Aorta (tissue), 5 donors: ENCODE measurements around the gene DCST1. TPM values are rescaled to one million over a fixed set of nuclear protein-coding genes. Genes with fewer than 3 reads are reported as not detected.
A peak's percentile ranks its signal among the peaks of the same experiment; 100 is the strongest.

ENCODE experiments used
- ATAC-seq: fragments of 200-7000 bp; cut with Tn5 transposase; one replicate; pipeline ENCODE4 v1.9.1; 2022; ENCODE audit warnings: moderate library complexity; ENCODE audit not compliant: low FRiP score
- DNase-seq, 2 donors: peaks; one replicate each; pipeline ENCODE4 v3.0.0-alpha.2; 2020
- H3K27ac ChIP-seq, 2 donors: one replicate each; pipeline ENCODE4 v1.5.1; 2013; ENCODE audit warnings: low read length in 2 of 2, mild to moderate bottlenecking in 2 of 2, moderate library complexity in 2 of 2, control low read depth in 1 of 2, inconsistent platforms in 1 of 2, low read depth in 1 of 2
- H3K27me3 ChIP-seq, 2 donors: one replicate each; pipeline ENCODE4 v1.6.1; 2013; ENCODE audit warnings: control low read depth in 1 of 2, low read length in 1 of 2, mild to moderate bottlenecking in 1 of 2, moderate library complexity in 1 of 2; ENCODE audit not compliant: insufficient read depth in 2 of 2, control insufficient read depth in 1 of 2
- H3K36me3 ChIP-seq, 2 donors: one replicate each; pipeline ENCODE4 v1.6.1; 2013; ENCODE audit warnings: control low read depth in 1 of 2, low read length in 1 of 2, mild to moderate bottlenecking in 1 of 2; ENCODE audit not compliant: insufficient read depth in 2 of 2, control insufficient read depth in 1 of 2
- H3K4me1 ChIP-seq, 2 donors: one replicate each; pipeline ENCODE4 v1.6.1; 2013; ENCODE audit warnings: low read length in 2 of 2, control low read depth in 1 of 2, mild to moderate bottlenecking in 1 of 2, moderate library complexity in 1 of 2; ENCODE audit not compliant: insufficient read depth in 2 of 2, control insufficient read depth in 1 of 2
- H3K4me3 ChIP-seq, 2 donors: one replicate each; pipeline ENCODE4 v1.5.1; 2013; ENCODE audit warnings: low read length in 2 of 2, control low read depth in 1 of 2, mild to moderate bottlenecking in 1 of 2
- H3K9me3 ChIP-seq: one replicate; pipeline ENCODE4 v1.6.1; 2013; ENCODE audit warnings: mild to moderate bottlenecking, low read length; ENCODE audit not compliant: control insufficient read depth
- WGBS, 2 donors: extraction: QIAGEN DNeasy Blood & Tissue Kit; methylation state at CpG; one replicate each; pipeline ENCODE4 v1.1.7; 2013; 5-methylcytosine and 5-hydroxymethylcytosine counted together
- intact Hi-C, 2 donors: fragments of 100-400 bp; cut with DNase I; formaldehyde crosslinking; loops; one replicate each; pipeline versions ENCODE4 v1.14.2 to v1.15.0; 2022
- polyA plus RNA-seq, 2 donors: library from polyadenylated mRNA; stranded (reverse); fragments of 200-250 nt; gene quantifications; one replicate each; pipeline ENCODE4 v1.2.3, GENCODE V29; 2013
- total RNA-seq, 2 donors: library from RNA; stranded (reverse); fragmentation: NEBNext Ultra II Directional; extraction: Animal tissue kit (Norgen Biotek cat#: 25700); gene quantifications; one replicate each; pipeline ENCODE4 v1.2.1, GENCODE V29; 2021
- donor health status: healthy with polysubstance abuse.
- donor health status: Bipolar disorder and iron deficiency.
- donor health status: DM: no; HTN: no; CAD: no.
- donor health status: DM: no; HTN: no; CAD: no.
- donor health status: DM: yes; HTN: yes; CAD: no.

DCST1 gene
- total and polyA plus RNA-seq, 4 donors, result 0.26 TPM; not detected in 3

GRCh38 chr1:154999571-155000410 is 33.8 kb upstream of the DCST1 start:
- Histone ChIP-seq H3K9me3 (no peaks in the 10 kb centered on the region), H3K36me3 (no peaks in the 10 kb centered on the region), H3K27ac (peak overlapping the region; percentile 38 to 68), H3K27me3 (no peaks in the 10 kb centered on the region), H3K4me3 (peak overlapping the region; percentile 22 to 30), H3K4me1 (peaks cover 0 to 2% of the 10 kb centered on the region in 2 donors)
- 1% methylated on average over 49 to 50 of the region's 50 CpGs for WGBS, 2 donors
- intact Hi-C loops, result loop anchor here in 1 of 2 donors (2.0 to 5.0 kb wide), 3 partner anchors 37 to 63 kb away; partner anchors contain the start of genes EFNA4 and PMVK
- DNase-seq, result peak in 1 of 2 donors; percentile 60
- ATAC-seq, result no peak

DNA sequence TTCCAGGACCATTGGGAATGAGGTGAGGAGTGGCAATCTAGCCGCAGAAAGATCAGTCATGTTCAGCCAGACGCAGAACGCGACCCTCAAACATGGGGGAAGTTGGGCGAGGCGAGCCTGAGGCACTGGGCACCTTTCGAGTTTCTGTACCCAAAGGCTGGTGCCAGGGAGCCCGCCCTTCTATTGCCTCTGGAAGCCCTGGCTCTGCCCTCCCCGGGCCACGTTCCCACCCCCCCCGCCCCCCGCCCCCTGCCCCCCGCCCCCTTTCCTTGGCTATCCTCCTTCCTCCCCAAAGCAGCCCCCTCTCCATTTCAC is 33.3 kb upstream of the DCST1 start:
- no peaks in the 10 kb centered on the region for H3K9me3 ChIP-seq
- intact Hi-C loops, result loop anchor here in 1 of 2 donors (5.0 kb wide), 2 partner anchors 62 to 63 kb away; partner anchors contain the start of genes EFNA4 and PMVK
- 0 to 1% methylated on average over 11 to 13 of the region's 13 CpGs for WGBS, 2 donors
- peaks cover 0 to 2% of the 10 kb centered on the region in 2 donors for H3K4me1 ChIP-seq
- ATAC-seq (no peak), DNase-seq (peak in 1 of 2 donors; percentile 64)
- H3K27me3 ChIP-seq, result no peaks in the 10 kb centered on the region
- peak overlapping the region in 1 of 2 donors; percentile 87 for H3K27ac ChIP-seq
- peak overlapping the region; percentile 2 to 65 for H3K4me3 ChIP-seq
- H3K36me3 ChIP-seq, result no peaks in the 10 kb centered on the region

- Histone ChIP-seq H3K36me3 (no peaks in the 10 kb centered on the region), H3K9me3 (no peaks in the 10 kb centered on the region), H3K27me3 (no peaks in the 10 kb centered on the region), H3K4me1 (peaks cover 0 to 2% of the 10 kb centered on the region in 2 donors), H3K4me3 (peak overlapping the region; percentile 46 to 65), H3K27ac (peak overlapping the region; percentile 59 to 87)
- ATAC-seq, result peak; percentile 80
- peak; percentile 91 to 97 for DNase-seq
- 0 to 1% methylated on average over 33 to 43 of the region's 43 CpGs for WGBS, 2 donors
- intact Hi-C loops, result loop anchor here in 1 of 2 donors (5.0 kb wide), 2 partner anchors 61 to 64 kb away; partner anchors contain the start of genes EFNA4 and PMVK
Observed at GRCh38 chr1:155000726-155001424, 32.7 kb upstream of the DCST1 start.

DNA sequence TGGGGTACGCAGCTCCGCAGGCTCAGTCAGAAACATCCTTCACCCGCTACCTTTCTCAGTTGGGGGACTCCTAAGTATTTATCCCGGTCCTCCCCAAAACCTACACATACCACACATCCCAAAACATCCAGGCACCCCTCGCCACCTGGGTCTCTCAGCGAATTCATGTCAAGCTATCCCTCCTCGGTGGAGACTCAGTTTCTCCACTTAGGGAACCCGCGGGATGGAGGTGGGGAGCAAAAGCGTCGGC is 32.3 kb upstream of the DCST1 start:
- H3K27me3 ChIP-seq, result no peaks in the 10 kb centered on the region
- peaks cover 0 to 2% of the 10 kb centered on the region in 2 donors for H3K4me1 ChIP-seq
- intact Hi-C loops, result loop anchor here in 1 of 2 donors (5.0 kb wide), 2 partner anchors 61 to 64 kb away; partner anchors contain the start of genes EFNA4 and PMVK
- H3K36me3 ChIP-seq, result no peaks in the 10 kb centered on the region
- no peaks in the 10 kb centered on the region for H3K9me3 ChIP-seq
- no peak for ATAC-seq
- 0% methylated on average over 11 of the region's 11 CpGs for WGBS, 2 donors
- DNase-seq, result no peak
- peak overlapping the region; percentile 46 to 65 for H3K4me3 ChIP-seq
- H3K27ac ChIP-seq, result peak overlapping the region; percentile 15 to 87

GRCh38 chr1:155001675-155002463 is 31.8 kb upstream of the DCST1 start:
- H3K27ac ChIP-seq, result peak overlapping the region; percentile 15 to 87
- peak overlapping the region; percentile 46 to 65 for H3K4me3 ChIP-seq
- intact Hi-C loops, result loop anchor here in 1 of 2 donors (1.0 to 5.0 kb wide), 3 partner anchors 29 to 65 kb away; partner anchors contain the start of genes EFNA4 and PMVK
- DNase-seq, result peak; percentile 100
- no peaks in the 10 kb centered on the region for H3K9me3 ChIP-seq
- H3K27me3 ChIP-seq, result no peaks in the 10 kb centered on the region
- ATAC-seq, result peak; percentile 92
- peaks cover 0 to 2% of the 10 kb centered on the region in 2 donors for H3K4me1 ChIP-seq
- WGBS, 2 donors, result 0 to 1% methylated on average over 21 to 38 of the region's 38 CpGs
- H3K36me3 ChIP-seq, result no peaks in the 10 kb centered on the region

DNA sequence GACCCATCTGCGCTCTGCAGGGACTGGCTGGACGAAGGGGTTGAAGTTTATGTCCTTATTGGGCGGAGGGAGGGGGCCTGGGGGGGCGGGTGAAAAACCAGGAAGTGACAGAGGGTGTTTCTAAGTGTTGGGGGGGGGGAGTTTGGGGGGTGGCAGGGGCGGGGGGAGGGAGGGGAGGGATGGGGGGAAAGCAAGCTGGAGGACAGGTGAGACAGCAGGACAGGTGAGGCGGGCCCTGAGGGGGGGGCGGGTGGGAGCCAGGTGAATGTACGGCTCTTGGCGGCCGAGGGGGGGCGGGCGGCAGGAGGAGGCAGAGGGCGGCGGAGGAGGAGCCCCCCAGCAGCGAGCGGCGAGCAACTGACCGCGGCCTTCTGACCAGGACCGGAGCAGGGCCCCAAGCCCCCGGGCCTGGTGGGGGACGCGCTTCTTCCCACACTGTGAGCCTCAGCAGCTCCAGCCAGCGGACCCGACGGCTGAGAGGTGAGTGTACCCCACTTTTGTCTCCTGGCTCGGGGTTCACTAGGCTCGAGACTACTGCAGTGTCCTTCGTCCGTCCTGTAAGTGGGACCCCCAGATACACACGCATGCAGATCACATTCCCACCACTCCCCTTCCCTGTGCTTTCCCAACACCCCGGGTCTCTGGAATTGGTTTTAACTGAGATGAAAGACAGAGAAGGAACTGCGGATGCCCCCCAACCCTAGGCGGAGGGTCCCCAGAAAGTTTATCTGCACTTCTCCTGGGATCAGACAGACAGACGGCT is 31.0 kb upstream of the DCST1 start, which contains the start of gene ZBTB7B:
ZBTB7B (plus strand) TSS at position 339 of the 763 bp plus-strand sequence. CDS start 11,859 bp downstream, outside the sequence.
- 0 to 1% methylated on average over 25 to 34 of the region's 35 CpGs for WGBS, 2 donors
- H3K4me1 ChIP-seq, result peaks cover 0 to 2% of the 10 kb centered on the region in 2 donors
- peak within 1 kb of the TSS; percentile 79 to 84 for H3K4me3 ChIP-seq
- DNase-seq (peak; percentile 76 to 86), ATAC-seq (peak; percentile 6)
- H3K27me3 ChIP-seq, result no peaks in the 10 kb centered on the region
- intact Hi-C loops, result loop anchor here in 1 of 2 donors (1.0 to 5.0 kb wide), 3 partner anchors 29 to 65 kb away; partner anchors contain the start of genes EFNA4 and PMVK
- no peaks in the 10 kb centered on the region for H3K36me3 ChIP-seq
- H3K9me3 ChIP-seq, result no peaks in the 10 kb centered on the region
- peak within 1 kb of the TSS; percentile 59 to 89 for H3K27ac ChIP-seq

GRCh38 chr1:155003227-155003765 is 30.3 kb upstream of the DCST1 start:
- no peaks in the 10 kb centered on the region for H3K27me3 ChIP-seq
- H3K9me3 ChIP-seq, result no peaks in the 10 kb centered on the region
- peak overlapping the region; percentile 59 to 89 for H3K27ac ChIP-seq
- no peaks in the 10 kb centered on the region for H3K36me3 ChIP-seq
- DNase-seq (peak in 1 of 2 donors; percentile 84), ATAC-seq (no peak)
- peak overlapping the region; percentile 79 to 84 for H3K4me3 ChIP-seq
- peaks cover 0 to 2% of the 10 kb centered on the region in 2 donors for H3K4me1 ChIP-seq
- intact Hi-C loops, result loop anchor here in 1 of 2 donors (5.0 kb wide), 2 partner anchors 59 to 66 kb away; partner anchors contain the start of genes EFNA4 and PMVK
- 0% methylated on average over 34 to 37 of the region's 37 CpGs for whole genome bisulfite sequencing, 2 donors
